Left ventricle myocardium inferior (tissue), 1 donor: ENCODE measurements around the gene GNB5. TPM values are rescaled to one million over a fixed set of nuclear protein-coding genes. Genes with fewer than 3 reads are reported as not detected.

Source experiments
- DNase-seq: peaks from one replicate; pipeline ENCODE4 v3.0.0-alpha.2; 2020
- H3K27ac ChIP-seq: fragments of 200-600 bp; replicated peaks from 2 replicates; pipeline ENCODE4 v1.8.0; 2021
- H3K27me3 ChIP-seq: fragments of 200-600 bp; 2 replicates; pipeline ENCODE4 v1.8.0; 2021; ENCODE audit warnings: low read depth
- H3K36me3 ChIP-seq: fragments of 200-600 bp; 2 replicates; pipeline ENCODE4 v1.8.0; 2021
- H3K4me1 ChIP-seq: fragments of 200-600 bp; 2 replicates; pipeline ENCODE4 v1.8.0; 2021
- H3K4me3 ChIP-seq: fragments of 200-600 bp; 2 replicates; pipeline ENCODE4 v1.8.0; 2021; ENCODE audit warnings: mild to moderate bottlenecking, moderate library complexity
- H3K9me3 ChIP-seq: fragments of 200-600 bp; replicated peaks from 2 replicates; pipeline ENCODE4 v1.8.0; 2021
- CTCF ChIP-seq: fragments of 200-600 bp; IDR thresholded peaks from 2 replicates; pipeline ENCODE4 v1.8.0; 2021; ENCODE audit warnings: antibody characterized with exemption, mild to moderate bottlenecking, borderline replicate concordance
- intact Hi-C: fragments of 100-400 bp; cut with micrococcal nuclease; formaldehyde crosslinking; loops from one replicate; pipeline ENCODE4 v1.11.0; 2022
- total RNA-seq: library from RNA; stranded (reverse); fragmentation: NEBNext Ultra II Directional; extraction: Animal tissue kit (Norgen Biotek cat#: 25700); gene quantifications from one replicate; pipeline ENCODE4 v1.2.1, GENCODE V29; 2021
- donor health status: DM: no; HTN: yes; CAD: no; lungs with severe emphysema.

GNB5 gene
- total RNA-seq, 1 donor from 2014 or later: 10.5 TPM

GRCh38 chr15:52137432-52138357 is 53.5 kb downstream of the GNB5 start:
- DNase-seq: no peak
- Histone ChIP-seq H3K36me3 (peaks cover 4% of the 10 kb centered on the region), H3K4me1 (peaks cover 13% of the 10 kb centered on the region), H3K27me3 (no peaks in the 10 kb centered on the region), H3K4me3 (no peak overlapping the region), H3K27ac (no peak overlapping the region), H3K9me3 (no peaks in the 10 kb centered on the region)
- intact Hi-C loops: no loop called here
- TF ChIP-seq CTCF: no peak

- Histone ChIP-seq H3K4me3 (no peak overlapping the region), H3K27me3 (no peaks in the 10 kb centered on the region), H3K36me3 (peaks cover 4% of the 10 kb centered on the region), H3K27ac (no peak overlapping the region), H3K9me3 (no peaks in the 10 kb centered on the region), H3K4me1 (peaks cover 13% of the 10 kb centered on the region)
- TF ChIP-seq CTCF: no peak
- DNase-seq: no peak
- intact Hi-C loops: no loop called here
Measured at GRCh38 chr15:52136442-52136980, 54.7 kb downstream of the GNB5 start.

- intact Hi-C loops: no loop called here
Measured at GRCh38 chr15:52134502-52135144, 56.6 kb downstream of the GNB5 start.

GRCh38 chr15:52133510-52134220 is 57.5 kb downstream of the GNB5 start:
- Histone ChIP-seq H3K27me3 (no peaks in the 10 kb centered on the region), H3K36me3 (peaks cover 4% of the 10 kb centered on the region), H3K4me3 (no peak overlapping the region), H3K9me3 (no peaks in the 10 kb centered on the region), H3K27ac (no peak overlapping the region), H3K4me1 (peaks cover 13% of the 10 kb centered on the region)
- DNase-seq: no peak
- no peak for TF ChIP-seq CTCF
- intact Hi-C loops: no loop called here

More at GRCh38 chr15:52134502-52135144, 56.6 kb downstream of the GNB5 start:
- DNase-seq: no peak
- no peaks in the 10 kb centered on the region for H3K27me3 ChIP-seq
- H3K4me1 ChIP-seq: peaks cover 13% of the 10 kb centered on the region
- H3K27ac ChIP-seq: no peak overlapping the region
- no peak overlapping the region for H3K4me3 ChIP-seq
- H3K9me3 ChIP-seq: no peaks in the 10 kb centered on the region
- peaks cover 4% of the 10 kb centered on the region for H3K36me3 ChIP-seq
- TF ChIP-seq CTCF: no peak

GRCh38 chr15:52132066-52132465 is 59.1 kb downstream of the GNB5 start:
- no peaks in the 10 kb centered on the region for H3K27me3 ChIP-seq
- intact Hi-C loops: no loop called here

More at GRCh38 chr15:52132066-52132465, 59.1 kb downstream of the GNB5 start:
- no peak for TF ChIP-seq CTCF
- Histone ChIP-seq H3K4me1 (peaks cover 7% of the 10 kb centered on the region), H3K36me3 (peaks cover 4% of the 10 kb centered on the region), H3K27ac (no peak overlapping the region), H3K9me3 (no peaks in the 10 kb centered on the region), H3K4me3 (no peak overlapping the region)
- no peak for DNase-seq
